Stomach (tissue), 4 donors: ENCODE measurements around the gene ITIH4.

Experiments
- EP300 ChIP-seq: sonication (generic); formaldehyde crosslinking; IDR thresholded peaks from one replicate; pipeline ENCODE4 v1.6.1; 2017; ENCODE audit warnings: antibody characterized with exemption
- POLR2A ChIP-seq, 4 donors: fragments of 450-650 bp; IDR thresholded peaks; one replicate each; pipeline ENCODE4 v1.6.1; 2016; ENCODE audit warnings: antibody characterized with exemption in 4 of 4, control low read depth in 2 of 4, mild to moderate bottlenecking in 1 of 4, moderate library complexity in 1 of 4
- POLR2AphosphoS5 ChIP-seq, 3 donors: sonication (generic); formaldehyde crosslinking; IDR thresholded peaks; one replicate each; pipeline ENCODE4 v1.6.1; 2016; ENCODE audit warnings: antibody characterized with exemption in 3 of 3
- TF ChIP-seq, protein P1 (sequence below), 7 experiments: fragments of 450-650 bp in 4 of 7; fragments of 200-600 bp in 3 of 7; sonication (generic) in 3 of 7; IDR thresholded peaks; one replicate each; pipeline ENCODE4 v1.5.1; 2016 to 2019; ENCODE audit warnings: antibody characterized with exemption in 7 of 7, control low read depth in 2 of 7, mild to moderate bottlenecking in 1 of 7

DNA sequence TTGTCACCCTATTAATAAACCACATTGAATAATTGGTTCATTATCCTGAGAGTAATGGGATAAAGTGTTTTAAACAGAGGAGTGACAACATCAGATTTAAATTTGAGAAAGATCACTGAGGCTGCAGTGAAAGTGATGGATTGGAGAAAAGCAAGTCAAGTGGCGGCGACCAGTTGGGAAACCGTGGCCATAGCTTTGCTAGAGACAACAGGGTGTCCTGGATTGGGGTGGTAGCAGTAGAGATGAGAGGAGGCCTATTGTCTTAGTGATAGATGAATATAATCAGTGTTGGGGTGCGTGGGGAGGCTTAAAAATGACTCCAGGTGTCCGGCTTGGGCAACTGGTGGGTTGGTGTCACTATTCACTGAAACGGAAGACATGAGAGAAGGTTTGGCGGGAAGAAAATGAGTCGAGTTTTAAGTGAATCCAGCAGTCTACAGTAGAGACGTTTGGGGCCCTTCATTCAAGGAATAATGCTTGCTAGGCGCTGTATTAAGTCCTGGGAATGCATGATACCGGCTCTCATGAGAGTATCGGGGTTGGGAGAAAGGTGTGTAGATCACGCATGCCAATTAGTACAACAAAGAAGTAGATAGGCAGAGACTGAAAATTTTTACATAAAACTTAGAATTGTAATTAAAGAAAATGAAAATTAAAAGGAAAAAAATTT is 60.6 kb downstream of the ITIH4 start:
- no peak for TF ChIP-seq POLR2A (IDR thresholded peaks at IDR 0.05)
- TF ChIP-seq, protein P1, sequence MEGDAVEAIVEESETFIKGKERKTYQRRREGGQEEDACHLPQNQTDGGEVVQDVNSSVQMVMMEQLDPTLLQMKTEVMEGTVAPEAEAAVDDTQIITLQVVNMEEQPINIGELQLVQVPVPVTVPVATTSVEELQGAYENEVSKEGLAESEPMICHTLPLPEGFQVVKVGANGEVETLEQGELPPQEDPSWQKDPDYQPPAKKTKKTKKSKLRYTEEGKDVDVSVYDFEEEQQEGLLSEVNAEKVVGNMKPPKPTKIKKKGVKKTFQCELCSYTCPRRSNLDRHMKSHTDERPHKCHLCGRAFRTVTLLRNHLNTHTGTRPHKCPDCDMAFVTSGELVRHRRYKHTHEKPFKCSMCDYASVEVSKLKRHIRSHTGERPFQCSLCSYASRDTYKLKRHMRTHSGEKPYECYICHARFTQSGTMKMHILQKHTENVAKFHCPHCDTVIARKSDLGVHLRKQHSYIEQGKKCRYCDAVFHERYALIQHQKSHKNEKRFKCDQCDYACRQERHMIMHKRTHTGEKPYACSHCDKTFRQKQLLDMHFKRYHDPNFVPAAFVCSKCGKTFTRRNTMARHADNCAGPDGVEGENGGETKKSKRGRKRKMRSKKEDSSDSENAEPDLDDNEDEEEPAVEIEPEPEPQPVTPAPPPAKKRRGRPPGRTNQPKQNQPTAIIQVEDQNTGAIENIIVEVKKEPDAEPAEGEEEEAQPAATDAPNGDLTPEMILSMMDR (IDR thresholded peaks at IDR 0.05) = no peak
- no peak for TF ChIP-seq POLR2AphosphoS5 (IDR thresholded peaks at IDR 0.05)
- no peak for TF ChIP-seq EP300
